IPS-NIHi11 (cell line): ENCODE data around the gene LPAR1.

ENCODE experiments used
- DNase-seq: peaks from one replicate; pipeline ENCODE4 v3.0.0; 2012; ENCODE audit warnings: mixed read lengths, low spot score

LPAR1 gene

GRCh38 chr9:111037708-111038330 is 451 bp downstream of the LPAR1 start:
- DNase-seq, result peak; percentile 73

- no peak for DNase-seq
Measured at GRCh38 chr9:111037356-111037707, 938 bp downstream of the LPAR1 start.

GRCh38 chr9:111036946-111037345 is 1.3 kb downstream of the LPAR1 start:
- DNase-seq, result no peak

- DNase-seq, result peak; percentile 35
Measured at GRCh38 chr9:111036429-111036789, 1.9 kb downstream of the LPAR1 start.

GRCh38 chr9:111035543-111036428 is 2.5 kb downstream of the LPAR1 start:
- DNase-seq, result no peak

GRCh38 chr9:111034898-111035539 is 3.3 kb downstream of the LPAR1 start:
- DNase-seq, result no peak

- no peak for DNase-seq
Measured at GRCh38 chr9:111034170-111034897, 3.9 kb downstream of the LPAR1 start.

GRCh38 chr9:111030492-111030891 is 7.8 kb downstream of the LPAR1 start:
- DNase-seq, result no peak

GRCh38 chr9:111029260-111029659 is 9.0 kb downstream of the LPAR1 start:
- no peak for DNase-seq

GRCh38 chr9:111027798-111028197 is 10.5 kb downstream of the LPAR1 start:
- no peak for DNase-seq

- DNase-seq, result no peak
Measured at GRCh38 chr9:111023128-111023527, 15.1 kb downstream of the LPAR1 start.

- no peak for DNase-seq
Measured at GRCh38 chr9:111020594-111020993, 17.7 kb downstream of the LPAR1 start.

GRCh38 chr9:111016426-111017045 is 21.7 kb downstream of the LPAR1 start:
- no peak for DNase-seq

GRCh38 chr9:111016016-111016415 is 22.3 kb downstream of the LPAR1 start:
- DNase-seq, result no peak

GRCh38 chr9:111013707-111014106 is 24.6 kb downstream of the LPAR1 start:
- no peak for DNase-seq

- no peak for DNase-seq
Measured at GRCh38 chr9:111013250-111013649, 25.0 kb downstream of the LPAR1 start.

GRCh38 chr9:111008158-111009075 is 29.9 kb downstream of the LPAR1 start:
- no peak for DNase-seq

GRCh38 chr9:111005746-111006470 is 32.4 kb downstream of the LPAR1 start:
- no peak for DNase-seq

GRCh38 chr9:111004936-111005335 is 33.3 kb downstream of the LPAR1 start:
- no peak for DNase-seq

GRCh38 chr9:111003182-111003581 is 35.1 kb downstream of the LPAR1 start:
- DNase-seq, result peak; percentile 21
